Caco-2 (cell line): Measurements from ENCODE around the gene MANF. TPM values are rescaled to one million over a fixed set of nuclear protein-coding genes. Genes with fewer than 3 reads are reported as not detected.

ENCODE experiments used
- BruUV-seq: library from RNA; stranded (reverse); fragments of 400-500 nt; replicated peaks from 2 replicates; lab custom pipeline; 2021; lab: Mats Ljungman, UMichigan
- CTCF ChIA-PET: fragments of 300-600 bp; sonication (Branson Sonifier 250); formaldehyde crosslinking; loops from one replicate; lab custom pipeline; 2022; ENCODE audit warnings: antibody characterized with exemption; lab: Charles Lee
- POLR2A ChIA-PET: fragments of 300-600 bp; sonication (Branson Sonifier 250); formaldehyde crosslinking; loops from one replicate; lab custom pipeline; 2022; ENCODE audit warnings: antibody characterized with exemption; lab: Charles Lee
- DNase-seq, 2 experiments: peaks; one replicate each; pipeline versions ENCODE4 v3.0.0 to v3.0.0-alpha.2; 2020 to 2022
- H3K27me3 ChIP-seq: replicated peaks from 2 replicates; pipeline ENCODE4 v1.6.0; 2011; ENCODE audit warnings: low read length; ENCODE audit not compliant: control insufficient read depth, insufficient read depth
- H3K36me3 ChIP-seq: 2 replicates; pipeline ENCODE4 v1.5.1; 2011; ENCODE audit warnings: low read length; ENCODE audit not compliant: control insufficient read depth, insufficient read depth
- H3K4me1 ChIP-seq: fragments of 250-450 bp; sonication (Bioruptor Pico); 2 replicates; pipeline ENCODE4 v1.5.1; 2020; ENCODE audit warnings: mild to moderate bottlenecking
- H3K4me3 ChIP-seq: 2 replicates; pipeline ENCODE4 v1.5.1; 2011; ENCODE audit warnings: low read depth, mild to moderate bottlenecking, control low read depth, low read length
- H3K9me3 ChIP-seq: fragments of 250-450 bp; sonication (Bioruptor Pico); 2 replicates; pipeline ENCODE4 v1.5.1; 2020; ENCODE audit warnings: mild to moderate bottlenecking, moderate library complexity
- H3K27ac Mint-ChIP-seq: one replicate; pipeline ENCODE4 v1.8.0; 2022; ENCODE audit warnings: mixed read lengths; ENCODE audit not compliant: unreplicated experiment
- H3K27me3 Mint-ChIP-seq: one replicate; pipeline ENCODE4 v1.8.0; 2022; ENCODE audit warnings: mixed read lengths; ENCODE audit not compliant: insufficient read depth, unreplicated experiment
- H3K36me3 Mint-ChIP-seq: one replicate; pipeline ENCODE4 v1.8.0; 2022; ENCODE audit warnings: mild to moderate bottlenecking, mixed read lengths; ENCODE audit not compliant: insufficient read depth, unreplicated experiment
- H3K4me1 Mint-ChIP-seq: one replicate; pipeline ENCODE4 v1.8.0; 2022; ENCODE audit warnings: low read depth, mixed read lengths; ENCODE audit not compliant: unreplicated experiment
- H3K4me3 Mint-ChIP-seq: one replicate; pipeline ENCODE4 v1.8.0; 2022; ENCODE audit warnings: mild to moderate bottlenecking, moderate library complexity, mixed read lengths; ENCODE audit not compliant: unreplicated experiment
- H3K9me3 Mint-ChIP-seq: one replicate; pipeline ENCODE4 v1.8.0; 2022; ENCODE audit warnings: mixed read lengths; ENCODE audit not compliant: unreplicated experiment
- intact Hi-C: fragments of 100-400 bp; cut with micrococcal nuclease; formaldehyde crosslinking; loops from one replicate; pipeline ENCODE4 v1.10.0; 2022; ENCODE audit not compliant: unreplicated experiment
- total RNA-seq: library from RNA; stranded (reverse); gene quantifications from 2 replicates; pipeline ENCODE4 v1.2.3, GENCODE V29; 2022
- TF ChIP-seq, protein P1 (sequence below), 2 experiments: fragments of 200-600 bp in 1 of 2; IDR thresholded peaks; 1 replicate in 1 of 2; 2 replicates in 1 of 2; pipeline versions ENCODE4 v1.5.1 to v1.8.0; 2011 to 2022; ENCODE audit warnings: antibody characterized with exemption in 1 of 2, control low read depth in 1 of 2, inconsistent platforms in 1 of 2, low read depth in 1 of 2, low read length in 1 of 2, mild to moderate bottlenecking in 1 of 2, moderate library complexity in 1 of 2; ENCODE audit not compliant: insufficient read depth in 1 of 2, severe bottlenecking in 1 of 2, unreplicated experiment in 1 of 2

MANF gene
- total RNA-seq, 1 experiment from 2014 or later: 94.5 TPM

DNA sequence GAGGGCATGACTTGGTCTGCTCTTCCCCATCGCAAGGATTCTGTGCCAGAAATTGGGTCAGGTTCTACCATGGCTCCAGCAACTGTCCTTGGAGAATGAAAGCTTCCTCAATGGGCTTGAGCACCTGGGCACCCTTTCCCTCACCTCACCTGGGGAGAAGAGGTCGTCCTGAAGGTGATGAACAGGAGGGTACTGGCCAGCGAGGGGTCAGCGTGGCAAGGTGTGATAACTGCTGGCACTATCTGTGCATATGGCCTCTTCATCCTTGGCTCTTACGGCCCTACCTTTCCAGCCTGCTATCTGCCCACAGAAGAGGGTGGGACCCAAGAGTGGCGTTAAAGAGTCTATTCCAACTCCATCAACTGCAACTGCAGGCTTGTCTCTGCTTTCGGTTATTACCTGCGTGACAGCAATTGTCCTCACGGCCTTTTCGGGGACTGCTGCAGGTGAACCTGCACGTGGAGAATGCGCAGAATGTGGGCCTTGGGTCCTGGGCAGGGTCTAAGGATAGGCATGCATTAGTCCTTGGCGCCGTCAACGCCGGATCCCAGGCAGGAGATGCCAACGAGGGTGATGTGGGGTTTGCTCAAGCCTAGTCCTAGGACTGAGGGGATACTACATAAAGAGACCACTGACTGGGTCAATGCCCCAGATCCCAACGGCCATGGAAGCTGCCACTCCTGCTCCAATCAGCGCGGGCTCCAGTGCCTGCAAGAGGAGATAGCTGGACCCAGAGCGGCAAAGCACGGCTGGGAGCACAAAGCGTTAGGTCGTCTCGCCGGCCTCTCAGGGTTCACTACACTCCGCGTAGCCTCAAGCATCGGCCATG lies 5.4 kb downstream of the MANF start:
- peaks cover 85% of the 10 kb centered on the region for H3K36me3 Mint-ChIP-seq
- H3K27me3 ChIP-seq: no peaks in the 10 kb centered on the region
- peaks cover 54% of the 10 kb centered on the region for H3K4me1 ChIP-seq
- DNase-seq: no peak
- CTCF ChIA-PET: interaction anchor here (1.5 kb wide), 1 partner anchor 109 kb away, joined by 21 read pairs; the partner anchor contains the start of gene DCAF1
- TF ChIP-seq, protein P1, sequence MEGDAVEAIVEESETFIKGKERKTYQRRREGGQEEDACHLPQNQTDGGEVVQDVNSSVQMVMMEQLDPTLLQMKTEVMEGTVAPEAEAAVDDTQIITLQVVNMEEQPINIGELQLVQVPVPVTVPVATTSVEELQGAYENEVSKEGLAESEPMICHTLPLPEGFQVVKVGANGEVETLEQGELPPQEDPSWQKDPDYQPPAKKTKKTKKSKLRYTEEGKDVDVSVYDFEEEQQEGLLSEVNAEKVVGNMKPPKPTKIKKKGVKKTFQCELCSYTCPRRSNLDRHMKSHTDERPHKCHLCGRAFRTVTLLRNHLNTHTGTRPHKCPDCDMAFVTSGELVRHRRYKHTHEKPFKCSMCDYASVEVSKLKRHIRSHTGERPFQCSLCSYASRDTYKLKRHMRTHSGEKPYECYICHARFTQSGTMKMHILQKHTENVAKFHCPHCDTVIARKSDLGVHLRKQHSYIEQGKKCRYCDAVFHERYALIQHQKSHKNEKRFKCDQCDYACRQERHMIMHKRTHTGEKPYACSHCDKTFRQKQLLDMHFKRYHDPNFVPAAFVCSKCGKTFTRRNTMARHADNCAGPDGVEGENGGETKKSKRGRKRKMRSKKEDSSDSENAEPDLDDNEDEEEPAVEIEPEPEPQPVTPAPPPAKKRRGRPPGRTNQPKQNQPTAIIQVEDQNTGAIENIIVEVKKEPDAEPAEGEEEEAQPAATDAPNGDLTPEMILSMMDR (IDR thresholded peaks at IDR 0.05; ENCODE audit: insufficient read depth in 1 of 2, low read depth in 1 of 2, low read length in 1 of 2, severe bottlenecking in 1 of 2, unreplicated experiment in 1 of 2): peak in 1 of 2 experiments; percentile 86
- intact Hi-C loops: loop anchor here (1.0 to 5.0 kb wide), 2 partner anchors 44 to 292 kb away; no protein-coding TSS in a partner anchor
- H3K4me3 ChIP-seq: peak overlapping the region; percentile 27
- POLR2A ChIA-PET: no interaction called here
- no peak overlapping the region for H3K27ac Mint-ChIP-seq
- peak overlapping the region; percentile 52 for H3K4me3 Mint-ChIP-seq
- no peaks in the 10 kb centered on the region for H3K9me3 ChIP-seq
- peaks cover 34% of the 10 kb centered on the region for H3K4me1 Mint-ChIP-seq
- H3K36me3 ChIP-seq: peaks cover 5% of the 10 kb centered on the region
- BruUV-seq: no TSS peak
- H3K9me3 Mint-ChIP-seq: no peaks in the 10 kb centered on the region
- H3K27me3 Mint-ChIP-seq: no peaks in the 10 kb centered on the region

DNA sequence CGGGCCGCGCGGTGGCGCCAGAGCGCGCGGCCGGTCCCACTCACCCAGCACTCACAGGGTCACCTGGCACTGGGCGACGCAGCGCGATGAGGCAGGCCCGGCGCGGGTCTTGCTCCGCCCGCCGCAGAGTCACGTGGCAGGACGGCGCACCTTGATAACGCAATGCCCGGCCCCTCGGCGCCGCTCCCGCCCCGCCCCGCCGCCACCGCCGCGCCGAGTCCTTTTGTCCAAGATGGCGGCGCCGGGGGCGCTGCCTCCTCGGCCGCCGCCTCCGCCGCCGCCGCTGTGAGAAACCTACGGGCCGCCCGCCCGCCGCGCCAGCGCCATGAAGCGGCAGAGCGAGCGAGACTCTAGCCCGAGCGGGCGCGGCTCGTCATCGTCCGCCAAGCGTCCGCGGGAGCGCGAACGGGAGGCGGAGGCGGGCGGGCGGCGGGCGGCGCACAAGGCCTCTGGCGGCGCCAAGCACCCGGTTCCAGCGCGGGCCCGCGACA lies 6.0 kb downstream of the MANF start, which contains the start of gene RBM15B:
TSS of gene RBM15B (plus strand) at position 211 of the 491 bp plus-strand sequence. CDS start at position 326, 115 bp downstream.
- Mint-ChIP-seq H3K4me3 (peak within 1 kb of the TSS; percentile 74), H3K9me3 (no peaks in the 10 kb centered on the region), H3K36me3 (peaks cover 85% of the 10 kb centered on the region), H3K4me1 (peaks cover 34% of the 10 kb centered on the region), H3K27ac (peak within 1 kb of the TSS; percentile 57), H3K27me3 (no peaks in the 10 kb centered on the region)
- BruUV-seq: no TSS peak
- DNase-seq: peak; percentile 97 to 98
- ChIA-PET CTCF (interaction anchor here (0.5 kb wide), 1 partner anchor 1514 kb away, joined by 6 read pairs; no protein-coding TSS in a partner anchor), POLR2A (no interaction called here)
- Histone ChIP-seq H3K4me3 (peak within 1 kb of the TSS; percentile 90), H3K9me3 (no peaks in the 10 kb centered on the region), H3K27me3 (no peaks in the 10 kb centered on the region), H3K36me3 (peaks cover 5% of the 10 kb centered on the region), H3K4me1 (peaks cover 51% of the 10 kb centered on the region)
- intact Hi-C loops: loop anchor here (1.0 to 5.0 kb wide), 2 partner anchors 43 to 291 kb away; no protein-coding TSS in a partner anchor
- TF ChIP-seq, protein P1 (IDR thresholded peaks at IDR 0.05; ENCODE audit: insufficient read depth in 1 of 2, low read depth in 1 of 2, low read length in 1 of 2, severe bottlenecking in 1 of 2, unreplicated experiment in 1 of 2): peak in 1 of 2 experiments; percentile 87
